NCI-H1436 (cell line): ENCODE data around the gene FAM53B.

ENCODE experiments used
- DNase-seq: peaks from one replicate; lab custom pipeline; 2025; lab: John Stamatoyannopoulos, UW

Gene FAM53B

GRCh38 chr10:124575107-124576035, 168.8 kb downstream of the FAM53B start:
- no peak for DNase-seq

GRCh38 chr10:124574456-124575070, 169.6 kb downstream of the FAM53B start:
- no peak for DNase-seq

GRCh38 chr10:124573726-124574455, 170.3 kb downstream of the FAM53B start:
- no peak for DNase-seq

- DNase-seq, result no peak
Observed at GRCh38 chr10:124572751-124573150, 171.4 kb downstream of the FAM53B start.

- DNase-seq, result no peak
Observed at GRCh38 chr10:124570646-124571045, 173.5 kb downstream of the FAM53B start.

GRCh38 chr10:124569623-124570470, 174.3 kb downstream of the FAM53B start:
- DNase-seq, result no peak
